CD4-positive, alpha-beta T cell treated with Interferon alpha-2 for 1 hour (primary cell): ENCODE data around the gene PCYT2.

ENCODE experiments used
- DNase-seq, 2 donors: peaks; one replicate each; pipeline ENCODE4 v3.0.0-alpha.2; 2020 to 2022

The PCYT2 gene

GRCh38 chr17:81911969-81912368 is 770 bp upstream of the PCYT2 start:
- DNase-seq: no peak

- no peak for DNase-seq
Observed at GRCh38 chr17:81910840-81911276, 341 bp downstream of the PCYT2 start.

- no peak for DNase-seq
Observed at GRCh38 chr17:81909966-81910839, 996 bp downstream of the PCYT2 start.

- DNase-seq: no peak
Observed at GRCh38 chr17:81909231-81909630, 2.0 kb downstream of the PCYT2 start.

GRCh38 chr17:81908793-81909192 is 2.4 kb downstream of the PCYT2 start:
- no peak for DNase-seq

GRCh38 chr17:81907219-81908145 is 3.7 kb downstream of the PCYT2 start:
- no peak for DNase-seq

DNA sequence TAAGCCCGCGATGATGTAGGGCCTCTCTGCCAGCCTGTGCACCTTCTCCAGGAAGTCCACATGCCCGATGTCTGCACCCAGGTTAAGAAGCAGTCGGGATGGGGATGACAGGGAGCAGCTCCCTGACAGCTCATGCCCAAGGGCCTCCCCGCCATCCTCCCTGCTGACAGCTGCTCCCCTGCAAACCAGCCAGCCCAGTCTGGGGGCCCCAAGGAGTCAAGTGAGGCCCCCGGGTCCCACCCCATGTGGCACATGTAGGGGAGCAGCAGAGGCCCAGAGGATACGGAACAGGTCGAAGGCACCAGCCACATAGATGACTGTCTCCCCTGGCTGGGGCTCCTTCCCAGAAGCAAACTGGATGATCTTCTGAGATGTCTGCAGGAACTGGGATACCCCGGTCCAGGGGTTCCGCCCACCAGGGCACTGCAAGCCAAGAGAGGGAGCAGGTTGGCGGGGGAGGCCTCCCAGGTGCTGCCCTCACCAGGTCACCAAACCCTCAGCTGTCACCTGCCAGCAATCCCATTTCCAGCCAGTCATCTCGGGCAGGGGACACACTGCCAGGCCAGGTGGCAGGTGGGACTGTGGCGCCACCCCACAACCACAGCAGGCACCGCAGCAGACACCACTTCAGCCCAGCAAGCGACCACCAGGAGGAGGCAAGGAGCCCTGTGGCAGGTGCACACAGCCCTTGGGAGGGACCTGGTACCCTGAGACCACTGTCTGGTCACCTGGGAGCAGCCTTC is 4.6 kb downstream of the PCYT2 start:
- no peak for DNase-seq

- DNase-seq: no peak
Observed at GRCh38 chr17:81905993-81906392, 5.2 kb downstream of the PCYT2 start.

GRCh38 chr17:81905424-81905875 is 5.7 kb downstream of the PCYT2 start:
- no peak for DNase-seq

DNA sequence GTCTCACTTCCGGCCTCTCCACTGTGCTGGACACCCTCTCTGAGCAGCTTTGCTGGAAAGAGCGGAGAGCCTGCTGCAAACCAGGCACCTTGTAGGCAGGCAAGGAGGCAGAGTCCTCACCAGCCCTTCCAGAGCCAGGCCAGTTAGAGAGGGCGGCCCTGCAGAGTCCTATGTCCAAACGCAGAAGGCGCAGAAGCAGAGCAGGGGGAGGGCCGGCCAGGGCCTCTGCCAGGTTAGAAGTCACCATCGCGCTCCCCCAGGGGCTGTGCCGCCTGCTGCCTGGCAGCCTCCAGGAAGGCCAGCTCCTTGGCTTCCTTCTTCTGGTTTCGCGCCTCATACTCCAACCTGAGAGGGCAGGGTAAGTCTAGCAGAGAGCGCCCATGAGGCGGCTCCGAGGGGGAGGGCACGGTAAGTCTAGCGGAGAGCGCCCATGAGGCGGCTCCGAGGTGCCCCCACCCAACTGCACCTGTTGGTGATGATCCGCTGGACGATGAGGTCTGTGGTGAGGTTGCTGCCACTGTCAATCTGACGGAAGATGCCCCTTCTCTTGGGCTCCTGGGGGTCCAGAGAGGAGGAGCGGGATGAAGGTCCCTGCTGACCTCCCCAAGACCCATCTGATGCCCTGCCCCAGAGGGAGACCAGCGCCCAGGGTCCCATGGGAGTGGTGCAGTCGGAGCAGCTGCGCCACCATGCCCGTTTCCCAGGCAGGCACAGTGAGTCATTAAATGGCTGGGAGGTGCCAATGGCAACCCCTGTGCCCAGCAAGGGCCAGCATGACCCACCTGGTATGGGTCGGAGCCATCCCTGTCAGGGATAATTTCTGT is 6.4 kb downstream of the PCYT2 start:
- DNase-seq: no peak

GRCh38 chr17:81903896-81904599 is 7.2 kb downstream of the PCYT2 start:
- DNase-seq: no peak

GRCh38 chr17:81903415-81903831 is 7.8 kb downstream of the PCYT2 start:
- DNase-seq: no peak

GRCh38 chr17:81902653-81903414 is 8.4 kb downstream of the PCYT2 start:
- DNase-seq: no peak

GRCh38 chr17:81902023-81902652 is 9.1 kb downstream of the PCYT2 start, which contains the start of gene NPB:
NPB (plus strand) TSS chr17:81902238; CDS start chr17:81902278, 40 bp downstream.
- DNase-seq: no peak

DNA sequence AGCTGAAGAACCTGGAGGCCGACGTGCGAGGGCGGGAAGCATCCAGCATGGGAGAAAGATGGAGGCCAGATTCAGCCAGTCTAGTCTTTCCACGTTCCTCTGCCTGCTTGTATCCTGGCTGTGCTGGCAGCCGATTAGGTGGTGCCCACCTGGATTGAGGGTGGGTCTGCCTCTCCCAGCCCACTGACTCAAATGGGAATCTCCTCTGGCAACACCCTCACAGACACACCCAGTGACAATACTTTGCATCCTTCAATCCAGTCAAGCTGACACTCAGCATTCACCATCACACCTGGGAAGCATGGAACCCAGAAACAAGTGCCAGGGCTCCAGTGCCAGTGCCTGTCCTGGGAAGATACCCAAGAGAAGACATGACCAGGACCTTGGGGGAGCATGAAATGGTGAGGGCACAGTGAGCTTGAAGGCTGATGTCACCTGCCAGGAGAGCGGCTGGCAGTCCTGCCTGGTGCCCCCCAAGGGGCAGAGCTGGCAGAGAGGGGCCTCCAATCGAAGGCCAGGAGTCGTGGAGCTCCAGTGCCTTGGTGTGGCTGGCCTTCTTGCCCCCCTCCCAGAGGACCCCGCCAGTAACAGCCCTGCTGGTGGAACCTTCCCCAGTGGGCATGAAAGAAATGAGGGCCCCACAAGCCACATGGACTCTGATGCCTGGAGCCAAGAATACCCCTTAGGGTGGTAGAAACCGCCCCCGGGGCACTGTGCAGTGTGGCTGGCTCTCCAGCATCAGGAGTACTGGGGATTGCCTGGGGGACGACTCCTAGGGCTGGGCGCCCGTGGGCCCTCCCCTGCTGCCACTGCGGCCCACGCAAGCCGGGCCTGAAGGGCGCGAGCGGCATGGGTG is 9.8 kb downstream of the PCYT2 start:
- no peak for DNase-seq

- DNase-seq: no peak
Observed at GRCh38 chr17:81900181-81900820, 10.9 kb downstream of the PCYT2 start.

DNA sequence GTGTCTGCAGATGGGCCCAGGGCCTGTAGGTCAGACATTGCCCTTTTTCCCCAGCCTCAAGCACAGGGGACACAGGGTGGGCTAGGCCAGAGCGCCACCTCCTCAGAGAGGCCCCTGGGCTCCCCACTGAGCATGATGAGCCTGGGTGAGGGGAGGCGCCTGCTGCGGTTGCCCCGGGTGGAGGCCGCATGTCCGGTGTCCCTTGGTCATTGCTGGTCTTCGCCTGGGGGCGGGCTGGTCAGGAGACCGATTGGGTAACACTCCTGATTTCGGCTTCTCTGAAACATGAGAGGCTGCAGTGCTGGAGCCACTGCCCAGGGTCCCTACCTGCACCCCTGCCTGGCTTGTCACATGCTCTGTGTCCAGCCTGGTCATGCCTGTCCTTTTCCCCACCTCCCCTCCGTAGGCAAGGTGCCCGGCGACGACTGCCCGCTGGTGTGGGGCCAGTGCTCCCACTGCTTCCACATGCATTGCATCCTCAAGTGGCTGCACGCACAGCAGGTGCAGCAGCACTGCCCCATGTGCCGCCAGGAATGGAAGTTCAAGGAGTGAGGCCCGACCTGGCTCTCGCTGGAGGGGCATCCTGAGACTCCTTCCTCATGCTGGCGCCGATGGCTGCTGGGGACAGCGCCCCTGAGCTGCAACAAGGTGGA is 11.6 kb downstream of the PCYT2 start:
- no peak for DNase-seq

DNA sequence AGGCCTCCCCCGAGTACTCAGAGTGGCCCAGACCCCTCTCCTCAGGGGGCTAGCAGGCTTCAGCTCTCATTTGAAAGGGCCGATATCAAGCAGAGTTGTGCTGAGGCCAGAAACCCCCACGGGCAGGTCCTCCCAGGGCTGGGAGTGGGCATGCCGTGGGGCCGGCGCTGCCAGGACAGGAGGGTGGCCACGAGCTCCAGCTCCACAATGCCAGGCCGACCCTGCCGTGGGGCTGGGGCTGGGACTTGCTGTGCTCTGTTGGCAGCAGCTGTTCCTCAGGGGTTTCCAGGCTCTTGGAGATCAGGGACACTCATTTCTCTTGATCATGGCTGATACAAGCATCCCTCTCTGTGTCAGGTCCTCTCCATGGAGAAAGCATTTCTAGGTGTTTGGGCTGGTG is 12.3 kb downstream of the PCYT2 start:
- no peak for DNase-seq
